Heart left ventricle (tissue), 13 donors: Measurements from ENCODE around the gene GYG2.

Experiments
- CTCF ChIP-seq, 12 donors: fragments of 200-600 bp; sonication (generic) in 4 of 12; IDR thresholded peaks; one replicate each; pipeline versions ENCODE4 v1.5.0 to v1.8.0; 2018 to 2022; ENCODE audit warnings: antibody characterized with exemption in 12 of 12, mild to moderate bottlenecking in 5 of 12
- POLR2A ChIP-seq, 2 donors: fragments of 450-650 bp; IDR thresholded peaks; one replicate each; pipeline ENCODE4 v1.6.1; 2017; ENCODE audit warnings: antibody characterized with exemption in 2 of 2, mild to moderate bottlenecking in 2 of 2, moderate library complexity in 2 of 2
- donor health status: ischemic (EF 13 %, LVEDD 7.1; RV severe dilation, severe dysfunction).
- donor health status: DM: no; HTN: yes; CAD: no.
- donor health status: DM: no; HTN: no; CAD: no.
- donor health status: ischemic (EF 25% LVEDD 6.9; RV normal size, moderate dysfunction).
- donor health status: ischemic (EF 25% LVEDD 5.7; RV mildly dilated, moderate dysfunction).
- donor health status: ischemic (EF 35%, LVEDD 5.7; RV mildly dilated, moderate dysfunction).
- donor health status: nonischemic (EF 11% LVEDD 7.7; RV severe dilation, severe dysfunction).
- donor health status: DM: yes; HTN: yes; CAD: no.
- donor health status: PGD.
- donor health status: ischemic (EF 29% LVEDD 5.4; RV normal size, mild dysfunction).
- donor health status: nonischemic (EF 23%, LVEDD 6.1; RV moderate dilation, normal function).

- no peak for TF ChIP-seq CTCF (IDR thresholded peaks at IDR 0.05)
- no peak for TF ChIP-seq POLR2A (IDR thresholded peaks at IDR 0.05)
Observed at GRCh38 chrX:2846992-2847391, 18.3 kb downstream of the GYG2 start.
